Ovary (tissue), 3 donors: ENCODE data around the gene FBXO8.

Experiments
- EP300 ChIP-seq: sonication (generic); formaldehyde crosslinking; IDR thresholded peaks from one replicate; pipeline ENCODE4 v1.6.1; 2017; ENCODE audit warnings: antibody characterized with exemption
- POLR2A ChIP-seq: fragments of 450-650 bp; IDR thresholded peaks from one replicate; pipeline ENCODE4 v1.6.1; 2017; ENCODE audit warnings: antibody characterized with exemption, mild to moderate bottlenecking, moderate library complexity
- TF ChIP-seq, protein P1 (sequence below), 3 donors: fragments of 450-650 bp in 2 of 3; fragments of 200-600 bp in 1 of 3; IDR thresholded peaks; one replicate each; pipeline versions ENCODE4 v1.5.1 to v1.8.0; 2016 to 2022; ENCODE audit warnings: antibody characterized with exemption in 3 of 3, mild to moderate bottlenecking in 1 of 3
- donor health status: DM: no; HTN: no; CAD: no.

DNA sequence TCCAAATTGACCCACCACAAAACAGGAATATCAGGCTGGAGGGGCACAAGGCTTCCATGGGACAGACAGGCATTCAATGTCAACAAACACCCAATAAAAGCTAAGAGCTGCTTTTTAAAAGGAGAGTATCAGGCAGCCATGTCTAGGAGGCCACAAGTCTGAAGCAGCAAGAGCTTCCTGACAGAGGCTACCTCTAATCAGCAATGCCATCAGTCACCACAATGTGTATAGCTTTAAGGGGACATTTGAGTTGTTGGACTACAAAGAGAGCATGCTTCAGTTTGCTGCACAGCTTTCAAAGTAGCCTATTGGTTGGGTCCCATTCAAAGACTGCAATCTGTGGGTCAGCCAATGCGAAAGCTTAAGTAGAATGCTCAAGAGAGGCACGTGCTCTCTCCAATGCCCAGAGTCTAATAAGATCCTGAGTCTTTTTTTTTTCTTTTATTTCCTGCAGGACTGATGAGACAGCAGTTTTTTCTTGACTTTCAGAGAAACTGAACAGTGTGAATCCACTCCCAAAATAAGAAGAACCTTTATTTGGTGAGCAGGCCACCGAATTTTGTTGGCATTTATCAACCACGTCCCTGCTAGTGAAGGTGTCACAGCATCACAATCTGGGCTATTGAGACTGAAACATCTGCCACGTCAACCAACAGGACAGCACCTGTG lies 92.5 kb downstream of the FBXO8 start:
- TF ChIP-seq, protein P1, sequence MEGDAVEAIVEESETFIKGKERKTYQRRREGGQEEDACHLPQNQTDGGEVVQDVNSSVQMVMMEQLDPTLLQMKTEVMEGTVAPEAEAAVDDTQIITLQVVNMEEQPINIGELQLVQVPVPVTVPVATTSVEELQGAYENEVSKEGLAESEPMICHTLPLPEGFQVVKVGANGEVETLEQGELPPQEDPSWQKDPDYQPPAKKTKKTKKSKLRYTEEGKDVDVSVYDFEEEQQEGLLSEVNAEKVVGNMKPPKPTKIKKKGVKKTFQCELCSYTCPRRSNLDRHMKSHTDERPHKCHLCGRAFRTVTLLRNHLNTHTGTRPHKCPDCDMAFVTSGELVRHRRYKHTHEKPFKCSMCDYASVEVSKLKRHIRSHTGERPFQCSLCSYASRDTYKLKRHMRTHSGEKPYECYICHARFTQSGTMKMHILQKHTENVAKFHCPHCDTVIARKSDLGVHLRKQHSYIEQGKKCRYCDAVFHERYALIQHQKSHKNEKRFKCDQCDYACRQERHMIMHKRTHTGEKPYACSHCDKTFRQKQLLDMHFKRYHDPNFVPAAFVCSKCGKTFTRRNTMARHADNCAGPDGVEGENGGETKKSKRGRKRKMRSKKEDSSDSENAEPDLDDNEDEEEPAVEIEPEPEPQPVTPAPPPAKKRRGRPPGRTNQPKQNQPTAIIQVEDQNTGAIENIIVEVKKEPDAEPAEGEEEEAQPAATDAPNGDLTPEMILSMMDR (IDR thresholded peaks at IDR 0.05), result no peak
- no peak for TF ChIP-seq POLR2A
- TF ChIP-seq EP300, result no peak
